HG03575 (cell line): Measurements from ENCODE around the gene ZNF426.
"Not testable (repeated sequence)": the region's sequence is repeated elsewhere in the genome, so short reads cannot be mapped to it uniquely, and the experiment has no call there.

Experiments
- ATAC-seq: cut with Tn5 transposase; IDR thresholded peaks from one replicate; pipeline ENCODE4 v1.9.1; 2021; ENCODE audit not compliant: unreplicated experiment, insufficient number of reproducible peaks, low FRiP score; ENCODE audit errors: extremely low read depth

The ZNF426 gene

GRCh38 chr19:9538183-9539058, at the start of gene ZNF426:
Gene ZNF426, minus strand, starts transcription at chr19:9538645. Its CDS starts 2,413 bp downstream, at chr19:9536232.
- no peak for ATAC-seq

GRCh38 chr19:9586764-9587163, 48.3 kb upstream of the ZNF426 start:
- ATAC-seq = no peak

GRCh38 chr19:9584073-9584833, 45.8 kb upstream of the ZNF426 start, which contains the start of gene ZNF121:
Gene ZNF121, minus strand, starts transcription at chr19:9584504. Its CDS starts 16,407 bp downstream, at chr19:9568097.
- no peak for ATAC-seq

- ATAC-seq = not testable (repeated sequence)
These were observed 43.8 kb upstream of the ZNF426 start for GRCh38 chr19:9582081-9582725.

- no peak for ATAC-seq
These were observed 42.3 kb upstream of the ZNF426 start for GRCh38 chr19:9580728-9581127.

GRCh38 chr19:9570255-9570654, 31.8 kb upstream of the ZNF426 start:
- no peak for ATAC-seq

GRCh38 chr19:9566729-9567128, 28.3 kb upstream of the ZNF426 start:
- no peak for ATAC-seq

GRCh38 chr19:9565900-9566705, 27.7 kb upstream of the ZNF426 start:
- ATAC-seq = no peak

GRCh38 chr19:9552536-9553274, 14.3 kb upstream of the ZNF426 start:
- no peak for ATAC-seq

- ATAC-seq = no peak
These were observed 9.4 kb upstream of the ZNF426 start for GRCh38 chr19:9547870-9548269.

- not testable (repeated sequence) for ATAC-seq
These were observed 2.8 kb upstream of the ZNF426 start for GRCh38 chr19:9541281-9541680.

- ATAC-seq = not testable (repeated sequence)
These were observed 1.5 kb upstream of the ZNF426 start for GRCh38 chr19:9539921-9540320.

GRCh38 chr19:9539201-9539600, 756 bp upstream of the ZNF426 start:
- ATAC-seq = not testable (repeated sequence)

GRCh38 chr19:9535934-9536333, 2.5 kb downstream of the ZNF426 start:
- ATAC-seq = no peak

GRCh38 chr19:9531933-9532332, 6.5 kb downstream of the ZNF426 start:
- no peak for ATAC-seq

GRCh38 chr19:9528757-9529336, 9.6 kb downstream of the ZNF426 start:
- no peak for ATAC-seq

GRCh38 chr19:9523885-9524474, 14.5 kb downstream of the ZNF426 start:
- no peak for ATAC-seq
